Fibroblast of skin of left quadriceps (primary cell): ENCODE data around the gene IGFBP5.

ENCODE experiments used
- DNase-seq, 2 experiments: peaks; one replicate each; pipeline ENCODE4 v3.0.0-alpha.2; 2013; ENCODE audit warnings: low read depth in 2 of 2

IGFBP5 gene

DNA sequence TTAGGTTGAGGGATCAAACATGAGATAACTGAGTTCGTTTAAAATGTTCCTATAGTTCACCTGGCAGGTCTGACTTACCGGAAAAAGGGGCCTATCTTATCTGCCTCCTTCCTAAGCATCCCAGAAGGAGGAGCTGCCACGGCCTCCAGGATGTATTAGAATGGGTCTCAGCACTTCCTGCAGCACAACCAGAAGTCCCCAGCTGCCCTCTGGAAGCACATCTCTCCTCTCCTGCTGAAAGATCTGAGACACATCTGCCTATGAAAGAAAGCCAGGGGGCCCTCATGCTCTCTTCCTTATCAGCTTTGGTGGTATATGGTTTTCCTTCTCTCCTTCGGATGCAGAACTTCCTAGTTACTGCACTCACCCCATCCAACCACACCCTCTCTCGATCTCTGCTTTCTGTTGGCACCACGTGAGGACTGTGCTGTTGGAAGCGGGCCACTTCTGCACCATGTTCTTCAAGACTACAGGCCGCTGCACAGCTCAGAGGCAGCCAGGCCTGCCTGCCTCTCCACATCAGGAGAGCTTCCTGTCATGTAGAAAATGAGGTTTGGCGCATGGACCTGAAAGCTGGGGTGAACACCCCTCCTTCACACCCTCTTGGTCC is 6.5 kb downstream of the IGFBP5 start:
- DNase-seq = no peak

DNA sequence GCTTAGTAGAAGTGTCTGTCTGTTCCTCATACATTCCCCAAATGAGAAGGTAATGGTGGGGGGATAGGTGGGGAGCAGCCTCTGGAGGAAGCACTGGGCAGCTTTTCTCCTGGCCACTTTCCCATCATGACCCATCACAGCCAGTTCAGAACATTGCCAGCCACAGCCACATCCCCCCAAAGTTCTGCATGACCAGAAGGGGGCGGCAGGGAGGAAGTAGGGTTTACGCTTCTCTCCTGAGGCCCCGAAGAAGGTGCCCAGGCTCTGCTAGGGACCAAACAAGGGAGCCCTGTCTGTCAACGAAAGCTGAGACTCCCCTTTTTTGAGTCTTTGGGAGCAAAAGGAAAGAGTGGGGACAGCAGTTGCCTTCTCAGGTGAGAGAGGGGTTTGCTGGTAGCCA is 7.7 kb downstream of the IGFBP5 start:
- DNase-seq = no peak

DNA sequence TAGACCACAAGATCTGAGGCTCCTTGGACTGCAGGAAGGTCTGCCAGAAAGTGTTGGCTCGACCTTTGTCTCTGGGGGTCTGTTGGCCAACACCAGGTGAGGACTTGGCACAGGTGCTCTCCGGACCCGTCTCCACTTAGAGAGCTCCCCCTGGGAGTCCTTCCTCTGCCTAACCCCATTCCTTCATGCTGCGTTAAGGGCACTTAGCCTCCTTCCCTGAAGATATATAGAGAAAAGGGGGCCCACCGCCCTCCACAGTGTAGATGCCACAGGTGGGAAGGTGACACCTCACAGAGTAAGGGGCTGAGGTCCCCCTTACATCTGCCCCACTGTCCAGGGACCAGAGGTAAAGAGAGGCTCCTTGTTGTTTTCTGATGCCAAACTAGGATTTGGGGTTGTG is 8.2 kb downstream of the IGFBP5 start:
- DNase-seq = no peak

DNA sequence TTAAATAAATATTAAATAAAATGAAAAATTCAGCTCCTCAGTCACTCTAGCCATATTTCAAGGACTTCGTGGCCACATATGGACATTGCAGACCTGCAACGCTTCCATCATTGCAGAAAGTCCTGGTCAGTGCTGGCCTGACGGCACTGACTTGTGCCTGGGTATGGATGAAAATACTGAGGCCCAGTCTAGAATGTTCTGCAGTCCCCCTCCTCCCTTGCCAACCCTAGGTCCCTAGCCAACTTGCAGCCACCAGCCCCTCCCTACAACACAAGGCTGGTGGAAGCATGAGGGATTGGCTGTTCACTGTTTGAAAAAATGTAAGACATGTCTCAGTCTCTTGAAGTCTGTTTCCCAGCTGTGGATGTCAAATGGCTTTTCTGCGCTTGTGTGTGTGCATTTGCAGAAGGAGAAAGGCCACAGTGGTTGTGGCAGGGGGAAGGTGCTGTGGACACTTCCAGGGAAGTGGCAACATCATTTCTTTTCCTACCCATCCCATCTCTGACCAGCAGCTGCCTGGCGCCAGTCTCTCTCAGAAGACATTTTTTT is 9.9 kb downstream of the IGFBP5 start:
- no peak for DNase-seq

DNA sequence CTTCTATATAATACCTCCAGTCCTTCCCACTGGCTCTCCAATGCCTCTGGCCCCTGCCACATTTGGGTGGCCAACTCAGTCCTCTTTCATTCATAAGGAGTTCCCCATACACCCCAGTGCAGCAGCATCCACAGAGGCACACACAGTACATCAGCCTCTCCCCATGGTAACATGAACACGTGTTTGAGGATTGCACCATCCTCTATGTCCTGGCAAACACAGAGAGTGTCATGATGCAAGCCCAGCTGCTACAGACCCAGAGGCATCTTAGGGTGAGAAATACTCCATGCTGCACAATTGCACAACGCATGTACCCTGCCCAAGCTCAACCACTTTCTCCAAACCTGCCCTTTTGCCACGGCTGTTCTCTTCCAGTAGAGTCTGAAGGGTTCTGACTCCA is 11.5 kb downstream of the IGFBP5 start:
- DNase-seq = peak; percentile 87 to 88

DNA sequence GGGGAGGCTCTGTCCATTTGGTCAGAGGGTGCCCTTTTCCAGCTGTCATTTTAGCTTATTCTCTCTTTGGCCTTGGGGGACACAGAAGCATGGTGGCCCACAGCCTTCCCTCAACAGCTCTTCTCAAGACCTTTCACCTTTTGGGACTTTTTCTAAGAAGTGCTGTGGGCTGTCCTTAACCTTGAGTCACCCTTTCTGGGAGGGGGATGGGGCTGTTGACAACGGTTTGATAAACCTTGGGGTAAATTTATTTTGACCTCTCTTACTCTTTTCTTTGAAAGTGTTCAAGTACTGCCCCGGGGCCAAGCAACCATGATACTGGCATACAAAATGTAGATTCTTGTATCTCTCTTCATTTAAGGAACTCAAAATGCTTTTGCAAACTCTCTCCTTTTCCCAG is 13.7 kb downstream of the IGFBP5 start:
- DNase-seq = no peak

DNA sequence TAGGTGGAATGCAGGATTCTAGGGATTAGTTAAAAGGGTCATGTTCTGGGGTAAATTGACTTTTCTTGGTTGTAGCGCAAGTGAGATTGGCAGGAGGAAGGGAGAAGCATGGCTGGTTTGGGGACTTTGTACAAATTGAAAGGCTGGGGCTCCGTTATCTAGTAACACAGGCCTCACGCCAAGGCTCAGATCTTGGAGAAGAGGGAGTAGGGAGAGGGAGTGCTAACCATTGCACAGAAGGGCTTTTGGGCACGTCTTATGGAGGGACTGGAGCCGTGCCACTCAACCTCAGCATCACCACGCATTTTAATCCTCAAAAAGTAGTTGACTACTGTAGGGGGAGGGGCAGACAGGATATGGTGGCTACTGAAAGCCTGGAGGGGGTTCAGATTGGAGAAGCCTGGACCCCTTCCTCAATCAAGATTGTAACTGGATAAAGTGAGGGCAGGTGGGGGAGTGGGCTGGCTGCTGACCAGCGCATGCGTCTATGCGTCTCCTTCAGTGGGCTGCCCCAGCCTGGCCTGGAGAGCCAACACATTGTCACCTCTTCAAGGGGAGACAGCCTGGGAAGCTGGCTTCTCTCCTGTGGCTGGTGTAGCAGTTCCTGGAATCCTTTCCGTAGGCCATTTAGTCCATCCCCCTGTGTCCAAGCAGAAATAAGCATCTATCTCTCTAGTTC is 14.3 kb downstream of the IGFBP5 start:
- DNase-seq = no peak

DNA sequence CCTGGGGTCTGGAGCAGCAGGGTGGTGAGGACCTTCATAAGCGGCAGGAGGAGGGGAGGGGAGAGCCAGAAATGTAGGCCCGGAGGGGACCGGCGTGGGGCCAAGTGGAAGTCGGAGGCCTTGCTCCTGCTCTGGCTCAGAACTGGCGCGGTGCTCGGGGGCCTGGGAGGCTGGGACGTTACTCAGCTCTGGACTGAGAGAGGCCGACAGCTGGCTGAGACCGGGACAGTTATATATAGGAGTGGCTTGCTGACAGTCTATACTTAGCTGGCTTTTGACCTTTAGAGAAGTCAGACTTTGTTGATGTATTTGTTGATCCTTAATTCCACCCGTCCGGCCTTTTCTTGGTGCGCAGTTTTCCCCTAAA is 15.7 kb downstream of the IGFBP5 start:
- DNase-seq = no peak

DNA sequence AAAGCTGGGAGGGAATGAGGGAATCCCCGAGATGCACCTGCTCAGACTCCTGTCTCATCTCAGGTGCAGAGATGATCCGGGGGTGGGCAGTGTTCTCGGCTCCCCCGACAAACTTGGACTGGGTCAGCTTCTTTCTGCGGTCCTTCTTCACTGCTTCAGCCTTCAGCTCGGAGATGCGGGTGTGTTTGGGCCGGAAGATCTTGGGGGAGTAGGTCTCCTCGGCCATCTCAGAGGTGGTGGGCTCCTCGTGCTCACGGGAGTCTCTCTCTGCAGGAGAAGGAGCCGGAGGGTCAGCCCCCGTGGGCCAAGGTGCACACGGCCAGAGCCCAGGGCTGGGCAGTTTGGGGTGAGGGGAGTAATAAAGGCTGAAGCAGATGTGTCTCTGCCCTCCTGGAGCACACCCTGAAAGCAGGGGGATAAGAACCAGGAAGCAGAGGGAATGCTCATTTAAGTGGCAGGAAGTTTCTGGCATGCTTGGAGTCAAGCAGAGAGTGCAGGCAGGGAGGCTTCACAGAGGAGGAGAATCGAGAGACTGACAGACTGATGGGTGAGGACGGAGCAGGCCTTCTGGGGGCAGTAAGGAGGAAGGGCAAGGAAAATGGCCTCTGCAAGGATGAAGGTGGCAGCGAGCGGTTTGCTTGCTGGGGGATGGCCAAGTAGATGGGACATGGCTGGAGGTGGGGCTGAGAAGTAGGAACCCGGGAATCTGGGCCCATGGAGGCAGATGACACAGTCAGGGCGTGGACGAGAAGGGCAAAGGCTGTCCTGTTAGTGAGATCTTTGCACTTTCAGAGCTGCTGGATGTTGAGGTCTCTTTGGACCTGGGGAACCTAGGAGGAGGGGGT is 16.3 kb downstream of the IGFBP5 start:
- no peak for DNase-seq

DNA sequence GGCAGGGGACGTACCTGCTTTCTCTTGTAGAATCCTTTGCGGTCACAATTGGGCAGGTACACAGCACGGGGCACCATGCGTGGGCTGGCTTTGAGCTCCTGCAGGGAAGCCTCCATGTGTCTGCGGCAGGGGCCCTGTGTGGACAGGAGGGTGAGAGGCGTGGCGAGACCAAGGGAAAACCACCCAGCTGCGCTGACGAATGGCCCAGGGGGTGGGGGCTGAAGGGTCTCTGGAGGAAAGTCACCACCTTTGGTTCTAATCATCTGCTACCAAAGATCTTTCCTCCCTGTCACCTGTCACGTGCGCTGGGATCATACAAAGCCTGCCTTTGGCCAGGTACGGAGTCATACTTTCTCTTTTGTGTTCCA is 17.3 kb downstream of the IGFBP5 start:
- no peak for DNase-seq

DNA sequence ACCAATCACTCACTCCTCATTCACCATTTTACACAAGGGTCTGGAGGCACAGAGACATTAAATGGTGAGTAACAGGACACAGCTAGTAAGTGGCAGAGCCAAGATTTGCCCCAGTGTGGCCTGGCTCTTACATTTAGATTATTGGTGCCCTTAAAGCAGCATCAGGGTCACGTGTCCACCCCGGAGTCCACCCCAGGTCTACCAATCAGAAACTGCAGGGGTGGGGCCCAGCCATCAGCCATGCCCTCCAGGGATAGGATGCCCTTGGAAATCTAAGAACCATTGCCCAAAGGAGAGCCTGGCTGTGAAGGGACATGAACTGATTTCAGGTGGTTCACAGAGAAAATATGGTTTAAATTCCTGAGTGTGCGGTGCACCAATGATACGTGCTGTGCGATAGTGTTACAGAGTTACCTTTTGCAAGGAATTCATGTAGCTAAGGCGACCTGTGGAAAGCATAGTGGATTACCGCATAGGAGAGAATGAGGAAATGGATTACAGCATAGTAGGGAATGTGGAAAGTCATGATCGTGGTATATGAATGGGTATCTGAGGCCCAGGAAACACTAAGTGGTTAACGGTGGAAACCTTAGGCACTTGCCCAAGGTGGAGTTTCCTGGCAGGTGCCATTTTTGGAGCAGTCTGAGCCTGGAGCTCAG is 17.8 kb downstream of the IGFBP5 start:
- no peak for DNase-seq

DNA sequence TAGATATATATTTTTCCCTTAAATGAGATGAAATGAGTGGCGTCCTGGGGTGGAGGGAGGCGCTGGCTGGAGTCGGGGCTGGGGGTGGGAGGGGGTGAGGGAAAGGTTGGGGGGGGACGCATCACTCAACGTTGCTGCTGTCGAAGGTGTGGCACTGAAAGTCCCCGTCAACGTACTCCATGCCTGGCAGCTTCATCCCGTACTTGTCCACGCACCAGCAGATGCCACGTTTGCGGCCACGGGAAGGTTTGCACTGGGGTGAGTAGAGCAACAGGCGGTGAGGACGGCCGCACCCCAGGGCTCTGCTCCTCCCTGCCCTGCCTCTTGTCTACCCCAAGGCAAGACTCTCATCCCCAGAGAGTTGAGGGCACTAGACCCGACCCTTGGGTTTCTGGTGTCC is 18.7 kb downstream of the IGFBP5 start:
- no peak for DNase-seq

DNA sequence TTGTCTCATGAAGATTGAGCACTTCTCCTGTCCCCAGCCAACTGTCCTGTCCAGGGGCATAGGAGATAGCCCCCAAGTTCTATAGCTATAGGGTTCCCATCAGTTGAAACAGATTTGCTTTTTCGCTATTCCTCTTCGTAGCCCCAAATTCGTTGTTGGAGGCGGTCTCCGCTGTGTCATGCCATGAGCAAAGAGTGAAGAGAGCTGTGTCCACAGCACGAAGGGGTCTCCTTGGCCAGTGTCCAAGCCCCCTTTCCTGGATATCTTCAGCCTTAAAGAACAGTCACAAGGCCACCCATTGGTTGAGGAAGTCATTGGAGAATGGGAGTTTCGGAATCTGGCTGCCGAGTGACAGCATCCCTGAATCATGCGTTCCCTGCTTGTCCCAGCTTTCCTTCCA is 21.0 kb downstream of the IGFBP5 start:
- no peak for DNase-seq

DNA sequence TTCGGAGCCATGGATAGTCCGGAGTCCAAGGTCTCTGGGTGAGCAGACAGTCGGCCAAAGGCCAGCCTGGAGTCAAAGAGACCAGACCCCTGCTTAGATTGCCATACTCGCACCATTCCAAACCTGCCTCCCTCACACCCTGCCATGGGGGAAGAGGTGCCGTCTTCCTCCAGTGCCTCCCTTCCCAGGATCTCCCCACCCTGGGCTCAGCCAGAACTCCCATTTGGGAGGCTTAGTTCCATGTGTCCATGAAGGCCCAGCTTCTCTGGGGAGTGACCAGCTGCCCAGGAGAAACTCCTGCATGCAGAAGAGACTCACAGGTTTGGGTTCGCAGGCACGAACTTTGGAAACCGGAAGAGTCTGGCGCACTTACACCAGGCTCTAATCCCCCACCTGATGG is 21.7 kb downstream of the IGFBP5 start:
- DNase-seq = no peak

DNA sequence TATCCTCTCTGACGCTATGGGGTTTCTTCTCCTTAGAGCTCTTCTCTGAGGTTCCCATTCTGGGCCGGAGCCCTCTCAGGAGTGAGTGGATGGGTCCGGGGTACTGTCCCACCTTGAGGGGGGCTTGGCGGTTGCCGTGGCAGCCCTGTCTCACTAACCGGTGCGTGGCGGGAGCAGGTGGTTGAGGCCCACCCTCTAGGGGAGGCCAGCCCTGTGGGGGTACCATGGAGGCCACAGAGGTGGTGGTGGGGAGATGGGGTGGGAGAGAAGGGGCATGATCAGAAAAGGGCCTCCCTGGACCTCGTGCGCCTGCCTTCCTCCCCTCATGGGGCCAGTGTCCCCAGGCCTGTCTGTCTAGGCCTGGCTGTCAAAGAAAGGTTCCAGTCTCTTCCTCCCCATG is 22.3 kb downstream of the IGFBP5 start:
- DNase-seq = no peak

DNA sequence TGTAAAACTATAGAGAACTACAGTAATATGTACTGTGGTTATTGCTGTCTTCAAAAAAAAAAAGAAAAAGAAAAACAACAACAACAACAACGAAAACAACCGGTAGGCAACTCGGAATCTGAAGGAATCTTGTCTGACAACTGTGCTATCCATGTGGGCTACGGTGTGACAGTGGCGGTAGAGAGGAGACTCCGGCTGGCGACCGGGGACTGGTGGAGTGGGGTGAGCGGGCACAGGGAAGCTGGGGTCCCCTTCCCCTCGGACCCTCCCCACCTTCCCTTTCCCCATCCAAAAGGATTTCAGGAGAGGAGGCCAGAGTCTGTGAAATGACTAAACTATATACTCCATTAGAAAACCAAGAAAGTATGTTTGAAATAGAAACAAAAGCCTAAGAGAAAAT is 22.9 kb downstream of the IGFBP5 start:
- no peak for DNase-seq

DNA sequence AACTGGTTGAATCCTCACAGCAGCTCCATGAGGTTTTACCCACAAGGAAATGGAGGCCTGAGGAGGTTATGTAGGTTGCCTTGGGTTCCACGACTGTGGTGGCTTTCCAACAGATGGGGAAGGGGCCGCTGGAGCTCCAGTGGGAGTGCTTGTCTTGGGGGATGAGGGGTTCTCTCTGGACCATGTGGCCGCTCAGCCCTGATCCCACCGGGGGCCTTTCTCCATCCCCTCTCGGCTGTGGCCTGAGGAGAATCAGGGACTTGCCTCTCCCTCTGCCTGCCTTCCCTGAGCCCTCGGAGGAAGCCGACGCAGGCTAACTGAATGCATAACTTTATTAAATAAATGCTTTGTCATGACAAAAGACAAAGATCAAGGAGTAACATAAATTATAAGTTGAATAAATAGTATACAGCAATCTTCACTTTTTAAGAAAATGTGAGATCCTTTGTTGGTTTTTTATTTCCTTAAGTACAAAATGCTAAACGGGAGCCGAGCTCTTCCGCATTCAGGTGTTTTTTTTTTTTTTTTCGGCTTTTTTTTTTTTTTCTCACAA is 23.5 kb downstream of the IGFBP5 start:
- no peak for DNase-seq

DNA sequence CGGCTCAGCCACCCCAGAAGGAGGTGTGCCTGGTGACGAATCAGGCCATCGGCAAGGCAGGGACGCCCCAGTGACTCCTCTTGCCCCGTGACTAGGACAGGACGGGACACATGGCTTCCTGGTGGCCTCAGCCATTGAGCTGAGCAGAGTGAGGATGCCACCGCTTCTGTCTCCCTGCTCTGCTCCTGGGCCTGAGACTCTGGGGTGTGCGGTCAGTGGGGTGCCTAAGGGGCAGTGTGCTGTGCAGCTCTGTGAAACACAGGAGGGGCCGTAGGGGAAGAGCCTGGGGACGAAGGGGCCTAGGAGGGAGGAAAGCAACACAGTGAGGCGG is 24.3 kb downstream of the IGFBP5 start:
- no peak for DNase-seq

DNA sequence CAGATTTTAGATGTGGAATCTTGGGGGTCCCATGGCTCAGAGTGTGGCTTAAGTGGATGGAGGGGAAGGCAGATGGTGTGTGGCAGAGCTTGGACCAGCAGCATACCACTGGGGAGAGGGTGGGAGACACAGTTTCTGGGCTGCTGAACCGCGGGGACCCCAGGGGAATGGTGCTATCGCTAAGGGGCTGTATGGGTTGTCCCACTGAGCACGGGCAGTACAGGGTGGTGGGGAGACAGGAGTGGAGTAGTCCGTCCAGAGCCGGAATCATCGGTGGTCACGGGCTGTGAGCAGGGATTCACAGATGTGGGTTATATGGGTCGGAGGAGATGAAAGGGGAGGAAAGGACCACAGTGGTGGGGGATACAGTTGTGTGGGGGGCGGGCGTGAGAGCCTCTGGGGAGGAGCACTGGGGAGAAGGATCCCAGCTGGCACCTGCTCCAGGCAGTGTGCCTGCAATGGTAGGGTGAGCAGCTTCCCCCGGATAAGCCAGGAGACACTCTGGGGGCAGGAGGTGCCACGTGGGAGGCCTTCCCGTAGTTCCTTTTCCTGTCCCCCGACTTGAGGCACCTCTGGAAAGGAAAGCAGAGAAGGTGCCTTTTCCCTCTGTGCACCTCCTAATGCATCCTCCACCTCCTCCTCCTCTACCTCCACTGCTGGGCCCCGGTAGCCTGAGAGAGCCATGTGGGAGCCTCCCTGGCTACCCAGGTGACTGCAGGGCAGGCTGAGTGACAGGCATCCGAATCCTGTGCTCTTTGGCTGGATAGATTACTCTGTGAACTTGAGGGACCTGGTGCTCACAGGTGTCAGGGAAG is 24.9 kb downstream of the IGFBP5 start:
- DNase-seq = no peak

DNA sequence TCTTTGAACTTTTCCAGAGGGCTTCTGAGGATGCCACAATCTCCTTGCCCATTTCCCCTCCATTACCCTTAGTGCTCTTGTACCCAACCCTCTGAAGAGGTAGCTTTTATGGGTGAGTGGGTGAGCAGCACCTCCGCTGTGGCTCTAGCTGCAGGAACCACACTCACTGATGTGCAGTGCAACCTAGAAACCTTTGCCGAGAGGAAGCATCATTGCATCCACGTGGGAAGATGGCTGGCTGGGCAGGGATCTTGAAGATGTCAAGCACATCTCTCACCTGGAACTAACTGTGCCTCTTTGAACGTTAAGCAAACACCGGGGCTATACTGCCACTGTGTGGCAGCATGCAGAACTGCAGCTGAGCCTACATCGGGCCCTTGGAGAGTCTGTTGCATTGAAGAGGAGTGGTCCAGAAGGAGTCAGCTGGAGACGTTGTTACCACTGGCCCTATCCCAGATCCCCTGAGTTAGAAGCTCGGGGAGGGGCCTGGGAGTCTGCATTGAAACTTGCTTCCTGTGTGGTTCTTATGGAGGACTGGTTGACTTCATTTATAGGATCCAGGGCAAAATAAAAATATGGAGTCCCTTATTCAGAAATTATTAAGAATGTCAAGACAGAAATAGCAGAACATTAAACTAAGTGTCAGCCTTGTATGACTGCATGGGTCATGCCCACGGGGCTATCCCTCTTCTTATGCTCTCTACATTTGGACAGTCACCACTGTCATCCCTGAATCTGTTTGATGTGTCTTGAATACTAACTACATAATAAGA is 28.7 kb downstream of the IGFBP5 start:
- no peak for DNase-seq

DNA sequence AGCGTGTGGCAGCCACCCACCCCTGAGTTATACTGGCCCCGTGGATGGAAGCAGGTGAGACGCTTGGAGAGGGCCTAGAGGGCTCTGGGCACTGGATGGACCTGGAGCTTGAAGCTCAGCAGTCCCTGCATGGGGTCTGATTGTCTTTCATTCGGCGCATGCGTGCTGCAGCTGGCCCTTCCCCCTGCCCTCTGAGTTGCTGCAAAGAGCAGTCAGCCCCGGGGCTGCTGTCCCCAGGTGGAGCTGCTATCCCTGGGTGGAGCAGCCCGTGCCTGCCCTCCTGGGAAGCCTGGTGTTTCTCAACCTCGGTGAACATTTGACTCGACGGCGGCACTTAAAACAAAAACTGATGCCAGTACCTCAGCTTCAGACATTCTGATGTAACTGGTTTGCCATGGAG is 29.6 kb downstream of the IGFBP5 start:
- DNase-seq = no peak
